Spleen (tissue), 7 donors: ENCODE results near the gene SPI1.

Experiments used
- POLR2AphosphoS5 ChIP-seq, 3 donors: sonication (generic); formaldehyde crosslinking; IDR thresholded peaks; one replicate each; pipeline ENCODE4 v1.5.1; 2017; ENCODE audit warnings: antibody characterized with exemption in 3 of 3
- TF ChIP-seq, protein P1 (sequence below), 11 experiments: fragments of 200-600 bp in 7 of 11; fragments of 450-650 bp in 4 of 11; sonication (generic) in 4 of 11; IDR thresholded peaks in 8 of 11; conservative IDR thresholded peaks in 3 of 11; 1 replicate in 7 of 11; 2 replicates in 4 of 11; pipeline versions ENCODE4 v1.4.0 to v1.8.0; 2016 to 2021; ENCODE audit warnings: antibody characterized with exemption in 11 of 11, inconsistent platforms in 4 of 11, mild to moderate bottlenecking in 1 of 11
- donor health status: DM: no; HTN: no; CAD: no; lungs with moderate emphysema.
- donor health status: DM: no; HTN: no; CAD: no.
- donor health status: DM: no; HTN: no; CAD: no.

DNA sequence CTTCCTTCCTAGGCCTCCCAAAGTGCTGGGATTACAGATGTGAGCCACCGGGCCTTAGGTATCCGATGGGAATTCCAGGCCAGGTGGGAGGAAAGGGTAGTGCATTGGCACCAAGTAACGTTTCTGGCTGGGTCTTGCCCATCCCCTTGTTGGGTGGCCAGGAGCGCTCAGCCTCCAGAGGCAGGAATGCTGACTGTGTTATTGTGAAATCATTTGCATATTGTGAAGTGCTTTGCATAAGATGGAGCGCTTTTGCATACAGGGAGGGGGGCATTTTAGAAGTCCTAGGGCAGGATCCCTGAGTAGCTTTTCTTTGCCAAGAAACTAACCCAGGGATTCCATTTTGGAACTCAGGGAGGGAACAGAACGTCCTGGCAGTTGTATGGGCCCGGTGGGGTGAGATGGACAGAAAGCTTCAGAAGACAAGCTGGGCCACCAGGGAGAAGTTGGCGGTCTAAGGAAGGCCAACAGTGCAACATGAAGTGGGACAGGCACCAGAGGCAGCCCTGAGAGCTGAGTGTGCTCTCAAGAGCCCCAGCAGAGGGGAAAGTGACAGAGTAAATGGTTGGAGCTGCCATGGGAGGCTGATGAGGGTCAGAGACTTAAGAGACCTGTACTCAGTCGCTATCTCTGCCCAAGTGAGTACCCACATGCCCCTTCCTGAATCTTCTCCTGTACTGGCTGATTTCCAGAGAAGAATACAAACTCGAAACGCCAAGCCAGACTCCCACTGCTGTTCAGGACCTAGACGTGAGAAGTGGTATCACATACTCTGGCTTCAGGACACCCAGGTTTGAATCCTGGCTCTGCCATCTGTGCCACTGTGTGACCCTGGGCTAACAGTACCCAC, 28.8 kb upstream of the SPI1 start:
- peak in 1 of 3 donors; percentile 59 for TF ChIP-seq POLR2AphosphoS5 (IDR thresholded peaks at IDR 0.05)
- TF ChIP-seq, protein P1, sequence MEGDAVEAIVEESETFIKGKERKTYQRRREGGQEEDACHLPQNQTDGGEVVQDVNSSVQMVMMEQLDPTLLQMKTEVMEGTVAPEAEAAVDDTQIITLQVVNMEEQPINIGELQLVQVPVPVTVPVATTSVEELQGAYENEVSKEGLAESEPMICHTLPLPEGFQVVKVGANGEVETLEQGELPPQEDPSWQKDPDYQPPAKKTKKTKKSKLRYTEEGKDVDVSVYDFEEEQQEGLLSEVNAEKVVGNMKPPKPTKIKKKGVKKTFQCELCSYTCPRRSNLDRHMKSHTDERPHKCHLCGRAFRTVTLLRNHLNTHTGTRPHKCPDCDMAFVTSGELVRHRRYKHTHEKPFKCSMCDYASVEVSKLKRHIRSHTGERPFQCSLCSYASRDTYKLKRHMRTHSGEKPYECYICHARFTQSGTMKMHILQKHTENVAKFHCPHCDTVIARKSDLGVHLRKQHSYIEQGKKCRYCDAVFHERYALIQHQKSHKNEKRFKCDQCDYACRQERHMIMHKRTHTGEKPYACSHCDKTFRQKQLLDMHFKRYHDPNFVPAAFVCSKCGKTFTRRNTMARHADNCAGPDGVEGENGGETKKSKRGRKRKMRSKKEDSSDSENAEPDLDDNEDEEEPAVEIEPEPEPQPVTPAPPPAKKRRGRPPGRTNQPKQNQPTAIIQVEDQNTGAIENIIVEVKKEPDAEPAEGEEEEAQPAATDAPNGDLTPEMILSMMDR (IDR thresholded peaks at IDR 0.05 in 8 of 11, conservative IDR thresholded peaks at IDR 0.05 in 3 of 11) = peak in 1 of 11 experiments; percentile 11
